T-helper 1 cell treated with Interleukin-12 subunit alpha and Interleukin-12 subunit beta and Interleukin-4 antibody, amounts not matched to agents 30 ng/mL and 1 ng/mL, for 36 hours (primary cell): ENCODE results near the gene ACTR1A. TPM values are rescaled to one million over a fixed set of nuclear protein-coding genes. Genes with fewer than 3 reads are reported as not detected.
"Not testable (repeated sequence)": the region's sequence is repeated elsewhere in the genome, so short reads cannot be mapped to it uniquely, and the experiment has no call there.

ENCODE experiments used
- intact Hi-C: fragments of 100-400 bp; cut with micrococcal nuclease; formaldehyde crosslinking; loops from one replicate; pipeline ENCODE4 v1.15.1; 2024
- total RNA-seq: library from RNA; stranded (reverse); gene quantifications from 2 replicates; pipeline ENCODE4 v1.2.3, GENCODE V29; 2022

Gene ACTR1A
- 72.4 and 74.9 TPM in 2 replicates for total RNA-seq

- intact Hi-C loops, result loop anchor here (1.0 to 10.0 kb wide), 33 partner anchors 41 to 1970 kb away; partner anchors contain the start of genes ARL3, ARMH3, ATP5MK and BORCS7
Observed at GRCh38 chr10:102502337-102503151, at the start of gene ACTR1A. Gene ACTR1A (minus strand): TSS chr10:102502712. CDS start chr10:102502647, 65 bp downstream.

GRCh38 chr10:102550636-102551210 is 48.2 kb upstream of the ACTR1A start:
- intact Hi-C loops, result no loop called here

GRCh38 chr10:102549549-102549948 is 47.0 kb upstream of the ACTR1A start:
- intact Hi-C loops, result no loop called here

- intact Hi-C loops, result no loop called here
Observed at GRCh38 chr10:102546606-102547320, 44.3 kb upstream of the ACTR1A start.

- intact Hi-C loops, result no loop called here
Observed at GRCh38 chr10:102545997-102546396, 43.5 kb upstream of the ACTR1A start.

- intact Hi-C loops, result no loop called here
Observed at GRCh38 chr10:102545265-102545871, 42.9 kb upstream of the ACTR1A start.

GRCh38 chr10:102542800-102543418 is 40.4 kb upstream of the ACTR1A start:
- intact Hi-C loops, result no loop called here

GRCh38 chr10:102540023-102540422 is 37.5 kb upstream of the ACTR1A start:
- intact Hi-C loops, result no loop called here

- intact Hi-C loops, result no loop called here
Observed at GRCh38 chr10:102538811-102539210, 36.3 kb upstream of the ACTR1A start.

- intact Hi-C loops, result no loop called here
Observed at GRCh38 chr10:102537948-102538347, 35.4 kb upstream of the ACTR1A start.

GRCh38 chr10:102537367-102537766 is 34.9 kb upstream of the ACTR1A start:
- intact Hi-C loops, result no loop called here

GRCh38 chr10:102535481-102536147 is 33.1 kb upstream of the ACTR1A start:
- intact Hi-C loops, result no loop called here

GRCh38 chr10:102534966-102535365 is 32.5 kb upstream of the ACTR1A start:
- intact Hi-C loops, result not testable (repeated sequence)

GRCh38 chr10:102534333-102534732 is 31.8 kb upstream of the ACTR1A start:
- intact Hi-C loops, result no loop called here

GRCh38 chr10:102527546-102527945 is 25.0 kb upstream of the ACTR1A start:
- intact Hi-C loops, result no loop called here

GRCh38 chr10:102524746-102525145 is 22.2 kb upstream of the ACTR1A start:
- intact Hi-C loops, result no loop called here

GRCh38 chr10:102523250-102524029 is 20.9 kb upstream of the ACTR1A start:
- intact Hi-C loops, result no loop called here

GRCh38 chr10:102522874-102523249 is 20.4 kb upstream of the ACTR1A start:
- intact Hi-C loops, result no loop called here

- intact Hi-C loops, result no loop called here
Observed at GRCh38 chr10:102519246-102519825, 16.8 kb upstream of the ACTR1A start.

- intact Hi-C loops, result no loop called here
Observed at GRCh38 chr10:102517553-102517952, 15.0 kb upstream of the ACTR1A start.
